Fibroblast of lung (primary cell): ENCODE data around the gene KLC1. TPM values are rescaled to one million over a fixed set of nuclear protein-coding genes. Genes with fewer than 3 reads are reported as not detected.

Source experiments
- DNase-seq, 2 donors: peaks; one replicate each; pipeline versions ENCODE4 v3.0.0 to v3.0.0-alpha.2; 2010; ENCODE audit warnings: low read depth in 2 of 2
- H2AFZ ChIP-seq: 2 replicates; pipeline ENCODE4 v1.5.1; 2012; ENCODE audit warnings: low read length, control low read depth, inconsistent platforms
- H3K27ac ChIP-seq: 2 replicates; pipeline ENCODE4 v1.5.1; 2011; ENCODE audit warnings: low read length, control low read depth; ENCODE audit not compliant: insufficient read depth
- H3K27me3 ChIP-seq: 2 replicates; pipeline ENCODE4 v1.5.1; 2011; ENCODE audit warnings: mild to moderate bottlenecking, low read length; ENCODE audit not compliant: control insufficient read depth, insufficient read depth
- H3K36me3 ChIP-seq: 2 replicates; pipeline ENCODE4 v1.5.1; 2011; ENCODE audit warnings: low read length; ENCODE audit not compliant: control insufficient read depth, insufficient read depth
- H3K4me1 ChIP-seq: 2 replicates; pipeline ENCODE4 v1.5.1; 2011; ENCODE audit warnings: low read length; ENCODE audit not compliant: control insufficient read depth, insufficient read depth; ENCODE audit errors: extremely low read depth
- H3K4me2 ChIP-seq: 2 replicates; pipeline ENCODE4 v1.5.1; 2011; ENCODE audit warnings: low read length, control low read depth; ENCODE audit not compliant: insufficient read depth; ENCODE audit errors: extremely low read depth
- H3K4me3 ChIP-seq, 4 experiments: fragments of 200-600 bp in 1 of 4; sonication (generic) in 1 of 4; replicated peaks in 1 of 4; 2 replicates each; pipeline ENCODE4 v1.5.1; 2011 to 2016; ENCODE audit warnings: low read length in 4 of 4, low read depth in 3 of 4, mild to moderate bottlenecking in 3 of 4, control low read depth in 2 of 4, inconsistent platforms in 1 of 4, mixed read lengths in 1 of 4; ENCODE audit not compliant: insufficient read depth in 1 of 4; ENCODE audit errors: control extremely low read depth in 1 of 4
- H3K79me2 ChIP-seq: 2 replicates; pipeline ENCODE4 v1.5.1; 2012; ENCODE audit warnings: mild to moderate bottlenecking, low read length, inconsistent platforms; ENCODE audit not compliant: control insufficient read depth, insufficient read depth
- H3K9ac ChIP-seq: 2 replicates; pipeline ENCODE4 v1.5.1; 2011; ENCODE audit warnings: mild to moderate bottlenecking, low read length, control low read depth; ENCODE audit not compliant: insufficient read depth
- H3K9me3 ChIP-seq: 2 replicates; pipeline ENCODE4 v1.5.1; 2012; ENCODE audit warnings: low read depth, low read length; ENCODE audit not compliant: control insufficient read depth, insufficient read depth
- H4K20me1 ChIP-seq: 2 replicates; pipeline ENCODE4 v1.5.1; 2011; ENCODE audit warnings: low read length; ENCODE audit not compliant: control insufficient read depth, insufficient read depth; ENCODE audit errors: extremely low read depth
- EZH2 ChIP-seq: IDR thresholded peaks from 2 replicates; pipeline ENCODE4 v1.5.1; 2012; ENCODE audit warnings: low read length, control low read depth, mild to moderate bottlenecking; ENCODE audit errors: missing control alignments
- polyA plus RNA-seq, 2 donors: library from polyadenylated mRNA; depleted of rRNA in 1 of 2; stranded (reverse) in 1 of 2; unstranded in 1 of 2; fragments of >200 nt; gene quantifications; 2 replicates each; pipeline ENCODE4 v1.2.1, GENCODE V29; 2011 to 2012; ENCODE audit warnings: missing spikeins in 1 of 2
- total RNA-seq: library from RNA; depleted of rRNA; stranded (reverse); fragments of >200 nt; gene quantifications from 2 replicates; pipeline ENCODE4 v1.2.1, GENCODE V29; 2014
- TF ChIP-seq, protein P1 (sequence below), 2 donors: IDR thresholded peaks in 1 of 2; conservative IDR thresholded peaks in 1 of 2; 1 replicate in 1 of 2; 2 replicates in 1 of 2; pipeline ENCODE4 v1.5.1; 2011 to 2012; ENCODE audit warnings: low read length in 2 of 2, control low read depth in 1 of 2, inconsistent platforms in 1 of 2, low read depth in 1 of 2, mild to moderate bottlenecking in 1 of 2

KLC1 gene
- total and polyA plus RNA-seq, 2 donors (not counting 1 experiment from before 2014, with no cell fraction given) = 180 to 219 TPM

DNA sequence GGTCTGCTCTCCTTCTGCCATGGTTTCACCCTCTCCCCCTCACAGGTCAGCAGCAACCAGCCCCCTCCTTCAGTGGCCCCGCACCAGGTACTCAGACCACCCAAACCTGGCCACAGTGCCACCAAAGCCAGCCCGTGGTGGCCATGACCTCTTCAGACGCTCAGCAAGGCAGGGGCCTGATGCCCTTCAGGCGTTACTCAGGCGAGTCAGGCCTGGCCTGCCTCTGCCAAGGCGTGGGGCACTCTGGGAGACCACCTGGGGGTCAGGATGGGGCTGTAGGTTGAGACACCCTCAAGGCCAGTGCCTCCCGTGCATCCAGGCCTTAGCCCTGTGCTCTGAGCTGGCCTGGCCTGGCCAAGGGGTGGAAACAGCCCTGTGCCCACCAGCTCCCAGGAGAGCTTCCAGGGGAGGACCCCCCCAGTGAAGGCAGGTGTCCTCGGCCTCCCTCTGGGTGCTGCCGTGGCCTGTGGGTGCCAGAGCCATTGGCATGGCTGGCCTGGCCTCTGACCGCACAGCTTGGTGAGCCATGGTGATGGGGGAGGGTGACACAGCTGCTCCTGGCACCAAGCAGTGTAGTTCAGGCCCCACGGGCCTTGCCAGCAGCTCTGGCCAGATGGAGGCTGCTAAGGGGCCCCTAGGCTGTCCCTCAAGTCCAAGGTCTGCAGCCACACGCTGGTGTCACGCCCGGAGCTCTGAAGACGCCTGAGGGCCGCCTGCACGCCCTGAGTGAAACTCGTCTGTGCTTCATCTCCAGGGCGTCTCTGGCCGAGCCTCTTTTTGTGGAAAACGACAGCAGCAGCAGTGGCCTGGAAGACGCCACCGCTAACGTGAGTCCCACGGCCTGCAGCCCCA, 71.1 kb downstream of the KLC1 start:
- Histone ChIP-seq H3K27ac (no peak overlapping the region), H2AFZ (no peak overlapping the region), H3K4me2 (no peak overlapping the region), H3K4me1 (peaks cover 19% of the 10 kb centered on the region), H3K79me2 (peaks cover 23% of the 10 kb centered on the region), H3K9ac (peak overlapping the region; percentile 16), H4K20me1 (no peaks in the 10 kb centered on the region), H3K27me3 (no peaks in the 10 kb centered on the region), H3K9me3 (no peaks in the 10 kb centered on the region), H3K36me3 (peaks cover 50% of the 10 kb centered on the region), H3K4me3 (no peak overlapping the region)
- DNase-seq = no peak
- TF ChIP-seq, protein P1, sequence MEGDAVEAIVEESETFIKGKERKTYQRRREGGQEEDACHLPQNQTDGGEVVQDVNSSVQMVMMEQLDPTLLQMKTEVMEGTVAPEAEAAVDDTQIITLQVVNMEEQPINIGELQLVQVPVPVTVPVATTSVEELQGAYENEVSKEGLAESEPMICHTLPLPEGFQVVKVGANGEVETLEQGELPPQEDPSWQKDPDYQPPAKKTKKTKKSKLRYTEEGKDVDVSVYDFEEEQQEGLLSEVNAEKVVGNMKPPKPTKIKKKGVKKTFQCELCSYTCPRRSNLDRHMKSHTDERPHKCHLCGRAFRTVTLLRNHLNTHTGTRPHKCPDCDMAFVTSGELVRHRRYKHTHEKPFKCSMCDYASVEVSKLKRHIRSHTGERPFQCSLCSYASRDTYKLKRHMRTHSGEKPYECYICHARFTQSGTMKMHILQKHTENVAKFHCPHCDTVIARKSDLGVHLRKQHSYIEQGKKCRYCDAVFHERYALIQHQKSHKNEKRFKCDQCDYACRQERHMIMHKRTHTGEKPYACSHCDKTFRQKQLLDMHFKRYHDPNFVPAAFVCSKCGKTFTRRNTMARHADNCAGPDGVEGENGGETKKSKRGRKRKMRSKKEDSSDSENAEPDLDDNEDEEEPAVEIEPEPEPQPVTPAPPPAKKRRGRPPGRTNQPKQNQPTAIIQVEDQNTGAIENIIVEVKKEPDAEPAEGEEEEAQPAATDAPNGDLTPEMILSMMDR (conservative IDR thresholded peaks at IDR 0.05 in 1 of 2, IDR thresholded peaks at IDR 0.05 in 1 of 2; ENCODE audit: low read depth in 1 of 2, low read length in 2 of 2) = no peak
- TF ChIP-seq EZH2 = no peak

GRCh38 chr14:103700753-103701490, 71.9 kb downstream of the KLC1 start:
- Histone ChIP-seq H3K27me3 (no peaks in the 10 kb centered on the region), H3K27ac (no peak overlapping the region), H3K79me2 (peaks cover 21% of the 10 kb centered on the region), H3K4me3 (no peak overlapping the region), H4K20me1 (no peaks in the 10 kb centered on the region), H3K4me1 (peaks cover 15% of the 10 kb centered on the region), H3K9ac (no peak overlapping the region), H3K4me2 (no peak overlapping the region), H3K9me3 (no peaks in the 10 kb centered on the region), H2AFZ (no peak overlapping the region), H3K36me3 (peaks cover 53% of the 10 kb centered on the region)
- no peak for DNase-seq
- TF ChIP-seq, protein P1 (conservative IDR thresholded peaks at IDR 0.05 in 1 of 2, IDR thresholded peaks at IDR 0.05 in 1 of 2; ENCODE audit: low read depth in 1 of 2, low read length in 2 of 2) = no peak
- TF ChIP-seq EZH2 = no peak

DNA sequence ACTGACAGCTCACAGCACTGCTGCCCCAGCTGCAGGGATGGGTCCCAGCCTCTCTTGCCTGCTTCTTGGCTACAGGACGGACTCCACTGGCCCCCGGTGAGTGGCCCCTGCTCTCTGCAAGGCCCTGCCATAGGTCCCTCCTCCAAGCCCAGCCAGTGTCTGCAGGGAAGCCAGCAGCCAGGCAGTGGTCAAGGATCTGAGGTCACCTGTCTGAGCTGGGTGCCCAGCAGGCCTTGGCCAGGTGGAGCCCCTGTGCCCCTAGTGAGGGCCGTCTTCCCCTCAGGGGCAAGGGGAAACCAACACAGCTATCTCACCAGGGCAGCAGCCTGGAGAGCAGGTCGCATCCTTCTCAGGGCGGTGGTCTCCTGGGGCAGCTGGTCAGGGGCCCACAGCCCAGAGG, 73.1 kb downstream of the KLC1 start:
- Histone ChIP-seq H3K79me2 (peaks cover 21% of the 10 kb centered on the region), H3K36me3 (peaks cover 60% of the 10 kb centered on the region), H3K9ac (no peak overlapping the region), H3K4me1 (peaks cover 5% of the 10 kb centered on the region), H3K27me3 (no peaks in the 10 kb centered on the region), H3K4me2 (no peak overlapping the region), H2AFZ (no peak overlapping the region), H3K27ac (no peak overlapping the region), H4K20me1 (no peaks in the 10 kb centered on the region), H3K9me3 (no peaks in the 10 kb centered on the region), H3K4me3 (no peak overlapping the region)
- no peak for TF ChIP-seq EZH2
- TF ChIP-seq, protein P1 (conservative IDR thresholded peaks at IDR 0.05 in 1 of 2, IDR thresholded peaks at IDR 0.05 in 1 of 2; ENCODE audit: low read depth in 1 of 2, low read length in 2 of 2) = no peak
- DNase-seq = no peak
